ENCODE data around the gene FGFBP1. TPM values are rescaled to one million over a fixed set of nuclear protein-coding genes. Genes with fewer than 3 reads are reported as not detected.
A peak's percentile ranks its signal among the peaks of the same experiment; 100 is the strongest.

FGFBP1 gene
- polyA plus RNA-seq (2013, experiment 1 of 2; ENCODE audit: insufficient read length) = not detected
- not detected for polyA plus RNA-seq (2013, experiment 2 of 2; ENCODE audit: insufficient read length)

DNA sequence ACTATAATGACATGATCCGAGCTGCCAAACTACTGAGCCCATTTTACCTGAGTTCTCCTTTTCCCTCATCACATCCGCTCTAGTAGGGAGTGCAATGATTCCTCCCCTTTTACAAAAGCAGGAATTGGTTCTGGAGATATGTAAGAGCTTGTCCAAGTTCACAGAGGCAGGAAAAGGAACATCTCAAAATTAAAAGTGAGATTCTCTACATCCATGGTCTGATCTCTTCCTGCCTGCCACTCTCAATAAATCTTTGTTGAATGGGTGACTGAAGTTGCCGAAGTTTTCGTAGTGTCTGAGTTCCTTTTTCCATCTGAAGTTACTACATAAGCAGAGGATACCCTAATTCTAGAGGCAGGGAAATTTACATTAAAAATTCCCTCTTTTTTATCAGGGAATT lies at the start of gene FGFBP1:
TSS of gene FGFBP1 (minus strand) at position 101 of the 400 bp plus-strand sequence. CDS start 2,108 bp downstream, outside the sequence.
- no peak for DNase-seq

DNA sequence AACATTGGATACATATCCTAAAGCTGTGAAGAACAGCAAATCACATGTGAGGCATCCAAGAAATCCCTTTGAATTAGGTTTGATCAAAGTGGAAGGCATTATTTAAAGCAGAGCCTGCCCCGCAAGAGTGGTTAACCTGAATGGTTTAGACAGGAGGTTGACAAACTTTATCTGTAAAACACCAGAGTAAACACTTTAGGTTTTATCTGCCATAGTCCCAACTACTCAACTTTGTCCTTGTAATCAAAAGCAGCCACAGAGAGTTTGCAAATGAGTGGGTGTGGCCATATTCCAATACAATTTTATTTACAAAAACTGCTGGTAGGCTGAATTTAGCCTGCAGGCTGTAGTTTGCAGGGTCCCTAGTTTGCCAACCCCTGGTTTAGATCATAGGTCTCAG lies 49.7 kb upstream of the FGFBP1 start:
- no peak for DNase-seq

DNA sequence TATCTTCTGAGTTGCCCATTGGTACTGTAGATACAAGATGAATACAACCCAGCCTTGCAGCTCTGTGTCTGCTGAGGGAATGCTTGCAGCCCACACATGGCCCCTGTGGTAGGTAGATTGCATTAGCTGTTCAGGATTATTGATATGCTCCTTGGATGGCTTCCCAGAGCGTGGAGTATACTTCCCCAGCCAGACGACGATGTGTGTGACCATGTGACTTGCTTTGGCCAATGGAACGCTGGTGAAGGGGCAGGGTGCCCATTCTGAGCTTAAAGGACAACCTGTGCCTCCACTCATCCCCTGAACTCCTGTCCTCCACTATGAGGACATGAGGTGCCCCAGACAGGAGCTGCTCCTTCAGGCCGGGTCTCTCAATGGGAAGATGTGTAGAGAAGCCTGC lies 48.4 kb upstream of the FGFBP1 start:
- DNase-seq = no peak

DNA sequence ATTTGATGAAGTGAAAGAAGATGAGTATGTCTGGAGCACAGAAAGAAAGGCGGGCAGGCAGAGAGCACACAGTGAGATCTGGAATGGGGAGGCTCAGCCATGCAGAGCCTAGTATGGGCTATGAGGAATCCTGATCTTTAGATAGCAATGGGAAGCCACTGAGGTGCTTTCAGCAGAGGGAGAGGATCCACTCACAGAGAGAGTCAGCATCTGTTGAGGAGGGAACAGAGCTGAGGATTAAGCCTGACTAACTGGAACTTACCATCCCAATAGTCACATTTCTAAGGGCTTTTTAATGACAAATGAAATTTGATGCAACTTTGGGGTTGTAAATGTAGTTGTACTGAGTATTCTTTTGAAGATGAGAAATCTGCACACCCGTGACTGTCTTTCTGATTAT lies 45.1 kb upstream of the FGFBP1 start:
- DNase-seq = no peak

DNA sequence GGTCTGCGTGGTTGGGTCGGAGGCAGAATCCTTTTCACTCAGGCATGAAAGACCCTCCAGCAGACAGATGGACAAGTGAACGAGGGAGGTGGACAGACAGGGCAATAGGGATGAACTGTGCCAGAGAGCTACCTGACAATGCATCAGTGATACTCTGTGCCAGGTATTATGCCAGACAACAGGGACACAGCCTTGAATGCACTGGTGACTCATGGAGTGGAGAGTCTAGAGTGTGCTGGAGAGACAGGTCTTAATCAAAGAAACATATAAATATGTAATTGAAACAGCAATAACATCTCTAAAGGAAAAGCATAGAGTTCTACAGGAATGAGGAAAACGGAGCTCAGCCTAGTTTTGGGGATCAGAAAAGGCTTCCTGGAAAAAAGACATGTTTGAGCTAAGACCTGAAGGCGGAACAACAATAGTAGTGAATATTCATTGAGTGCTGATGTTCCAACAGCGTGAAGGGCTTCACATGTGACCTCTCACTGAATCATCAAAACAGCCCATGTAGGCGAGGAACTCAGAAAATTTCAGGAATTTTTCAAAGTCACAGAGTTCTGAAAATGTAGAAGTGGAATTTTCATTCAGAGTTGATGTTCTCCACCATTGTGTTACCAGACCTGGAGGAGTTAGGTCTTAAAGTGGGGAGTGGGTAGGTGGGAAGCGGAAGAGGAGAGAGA lies 44.4 kb upstream of the FGFBP1 start:
- peak; percentile 42 for DNase-seq

DNA sequence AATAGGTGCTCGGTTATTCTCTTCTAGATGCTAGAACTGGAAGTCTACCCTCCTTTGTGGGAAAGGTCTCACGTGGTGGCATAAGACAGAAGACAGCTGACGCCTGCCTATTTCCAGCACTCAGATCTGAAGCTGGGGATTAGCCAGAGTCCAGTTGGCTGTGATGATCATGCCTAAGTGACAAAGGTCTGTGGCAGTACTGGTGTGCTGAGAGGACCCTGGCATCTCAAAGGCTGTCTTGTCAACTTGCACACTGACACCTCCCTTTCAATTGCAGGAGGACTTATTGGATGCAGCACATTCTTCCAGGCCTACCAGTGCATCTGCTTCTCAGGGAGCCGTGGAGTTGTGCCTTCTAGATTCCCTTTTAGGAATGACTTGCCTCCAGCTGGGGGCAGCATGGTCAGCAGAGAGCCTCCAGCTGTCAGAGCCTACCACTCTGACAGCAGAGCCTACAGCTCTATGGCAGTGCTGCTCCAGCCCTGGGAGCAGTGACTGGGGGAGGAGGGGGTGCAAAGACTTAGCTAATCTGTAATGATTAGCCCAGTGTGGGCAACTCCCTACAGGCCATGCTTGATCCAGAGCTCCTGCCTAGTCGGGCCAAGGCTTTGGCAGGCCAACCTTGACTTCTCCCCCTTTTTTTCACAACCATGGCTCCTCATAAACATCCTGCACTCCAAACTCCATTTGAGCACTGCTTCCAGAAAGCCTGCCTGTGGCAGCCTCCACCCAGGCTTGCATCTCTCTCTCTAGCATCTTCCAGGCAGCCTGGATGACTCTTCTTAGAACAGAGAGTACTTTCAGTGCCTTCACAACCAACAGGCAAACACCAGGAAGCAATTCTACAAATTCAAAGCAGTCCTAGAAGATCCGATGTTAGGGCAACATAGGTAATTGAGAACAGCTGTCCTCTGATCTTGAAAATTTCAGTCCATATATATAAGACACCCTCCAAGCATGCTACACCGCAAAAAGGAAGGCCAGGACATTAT lies 38.2 kb upstream of the FGFBP1 start:
- DNase-seq = no peak

DNA sequence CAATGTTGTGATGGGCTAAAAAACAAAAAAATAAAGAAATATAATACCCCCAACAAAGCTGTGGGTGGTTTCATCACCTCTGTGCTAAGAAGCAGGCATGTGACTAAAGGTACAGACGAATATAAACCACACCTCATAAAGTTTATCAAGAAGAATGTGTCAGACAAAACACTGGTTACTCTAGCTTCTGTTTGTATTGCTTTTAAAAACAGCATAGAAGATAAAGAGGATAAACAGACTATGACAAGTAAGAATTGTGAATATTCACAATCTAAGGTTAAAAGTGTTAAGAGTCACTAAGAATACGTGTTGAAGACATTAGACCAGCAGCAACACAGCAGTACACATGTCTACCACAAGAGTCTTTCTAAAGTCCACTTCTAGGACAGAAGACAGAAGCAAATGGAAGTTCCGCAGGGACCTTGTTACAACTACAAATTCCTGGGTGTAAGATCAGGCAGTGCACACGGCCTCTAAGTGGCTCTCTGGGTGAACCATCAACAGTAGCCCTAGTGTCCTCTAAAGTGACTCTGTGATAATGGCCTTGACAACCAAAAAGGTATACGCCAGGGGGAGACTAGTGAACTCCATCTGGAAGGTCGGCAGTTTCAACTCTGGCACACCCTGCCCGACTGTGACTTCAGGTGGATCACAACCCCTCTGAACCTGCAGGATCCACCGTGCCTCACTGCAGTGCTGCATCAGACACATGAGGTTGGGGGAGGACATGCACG lies 32.7 kb upstream of the FGFBP1 start:
- DNase-seq = no peak

DNA sequence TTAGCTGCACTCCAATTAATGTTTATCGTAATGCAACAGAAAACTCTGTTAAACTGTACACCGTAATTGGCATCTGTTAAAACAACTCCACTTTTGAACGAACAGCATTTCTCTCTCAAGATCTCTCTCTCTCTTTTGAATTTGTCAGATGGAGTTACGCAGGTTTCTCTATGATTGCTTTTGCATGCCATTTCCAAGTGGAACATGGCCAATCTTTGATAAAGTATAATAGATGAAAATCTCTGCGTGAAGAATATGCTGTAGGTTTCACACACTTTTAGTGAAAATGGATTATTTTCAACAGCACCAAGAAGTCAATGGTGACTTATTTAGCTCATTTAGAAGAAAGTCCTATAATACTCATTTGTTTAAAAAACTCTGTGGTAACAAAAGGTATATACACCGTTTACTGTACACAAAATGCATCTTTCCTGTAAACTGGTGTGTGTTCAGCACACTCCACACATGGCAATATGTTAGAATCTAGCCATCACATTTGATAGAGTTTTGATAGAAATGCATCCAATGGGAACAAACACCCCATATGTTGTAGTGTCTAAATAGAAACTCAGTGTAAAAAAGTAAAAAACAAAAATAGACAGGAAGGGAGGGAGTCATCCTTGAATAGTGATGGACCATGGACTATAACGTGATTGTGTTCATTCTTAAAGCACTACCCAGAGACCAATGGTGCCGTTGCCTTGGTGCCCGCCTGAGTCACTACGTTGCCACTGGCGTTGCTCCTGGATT lies 30.2 kb upstream of the FGFBP1 start:
- DNase-seq = no peak

DNA sequence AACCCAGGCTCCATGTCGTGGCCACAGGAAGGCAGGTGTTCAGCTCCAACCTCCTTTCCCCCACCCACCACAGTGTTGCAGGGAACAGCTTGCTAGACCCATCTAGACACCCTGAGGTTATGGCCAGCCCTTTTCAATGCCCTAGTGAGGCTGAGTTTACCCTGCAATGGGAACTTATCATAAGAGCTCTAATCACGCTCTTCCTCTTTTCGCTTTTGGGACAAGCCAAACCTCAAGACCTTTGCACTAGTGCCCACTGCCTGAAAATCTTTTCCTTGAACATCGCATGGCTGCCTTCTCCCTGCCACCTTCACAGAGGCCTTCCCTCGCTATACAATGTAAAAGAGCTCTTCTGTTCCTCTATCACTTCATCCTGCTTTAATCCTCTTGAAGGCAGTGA lies 26.8 kb upstream of the FGFBP1 start:
- no peak for DNase-seq

DNA sequence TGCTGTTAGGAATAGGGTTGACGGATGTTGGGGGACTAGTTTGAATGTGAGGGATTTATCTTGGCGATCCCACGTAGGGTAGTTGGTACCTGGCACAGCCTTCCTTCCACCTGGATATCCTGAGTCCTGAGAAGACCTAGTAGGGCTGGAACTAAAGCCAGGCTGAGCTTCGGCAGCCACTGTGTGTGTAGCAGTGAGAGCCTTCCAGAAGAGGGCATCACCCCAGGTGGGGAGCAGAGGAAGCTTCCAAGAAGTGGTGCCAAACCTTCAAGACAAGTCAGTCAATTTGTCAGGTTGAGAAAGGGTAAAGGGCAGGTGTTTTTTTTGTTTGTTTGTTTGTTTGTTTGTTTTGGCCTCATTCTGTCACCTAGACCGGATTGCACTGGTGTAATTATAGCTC lies 25.6 kb upstream of the FGFBP1 start:
- DNase-seq = no peak

DNA sequence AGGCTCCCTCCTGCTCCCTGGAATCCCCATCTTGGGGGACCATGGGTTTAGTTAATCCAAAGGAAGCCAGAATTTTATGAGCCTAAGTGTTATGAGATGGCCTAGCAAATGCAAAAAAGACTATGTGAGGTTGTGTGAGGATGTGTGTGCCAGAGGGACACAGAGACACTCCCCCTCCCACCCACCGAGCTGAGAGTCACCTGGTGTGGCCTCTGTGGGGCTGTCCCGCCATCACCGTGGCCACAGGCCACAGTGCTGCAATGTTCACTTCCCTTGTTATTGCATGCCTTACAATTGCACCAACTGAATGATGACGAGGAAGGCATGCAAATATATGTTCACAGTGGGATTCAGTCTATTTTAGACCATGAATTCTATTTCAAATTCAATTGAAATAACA lies 25.0 kb upstream of the FGFBP1 start:
- DNase-seq = no peak

DNA sequence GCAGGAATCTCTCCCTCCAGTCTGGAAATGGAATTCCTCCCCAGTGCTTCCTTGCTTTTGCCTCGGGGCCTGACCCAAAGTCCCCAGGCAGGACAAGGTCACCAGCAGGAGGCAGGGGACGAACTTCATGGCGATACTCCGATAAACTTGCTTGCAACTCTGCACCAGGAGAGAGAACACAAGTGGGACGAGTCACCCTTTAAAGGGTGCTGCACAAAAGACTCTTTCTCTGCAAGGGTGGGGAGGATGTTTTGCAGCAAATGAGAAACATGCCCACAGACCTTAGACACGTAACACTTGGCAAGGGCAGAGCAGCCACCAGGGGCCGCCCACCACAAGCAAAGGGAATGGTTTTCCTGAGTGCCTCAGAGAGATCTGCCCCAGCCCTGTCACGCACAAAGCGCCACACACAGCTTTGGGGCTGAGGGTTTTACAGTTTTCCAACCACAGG lies 24.5 kb upstream of the FGFBP1 start, which contains the start of gene FGFBP2:
TSS of gene FGFBP2 (minus strand) at position 175 of the 451 bp plus-strand sequence. CDS start at position 129, 46 bp downstream.
- DNase-seq = peak; percentile 61

DNA sequence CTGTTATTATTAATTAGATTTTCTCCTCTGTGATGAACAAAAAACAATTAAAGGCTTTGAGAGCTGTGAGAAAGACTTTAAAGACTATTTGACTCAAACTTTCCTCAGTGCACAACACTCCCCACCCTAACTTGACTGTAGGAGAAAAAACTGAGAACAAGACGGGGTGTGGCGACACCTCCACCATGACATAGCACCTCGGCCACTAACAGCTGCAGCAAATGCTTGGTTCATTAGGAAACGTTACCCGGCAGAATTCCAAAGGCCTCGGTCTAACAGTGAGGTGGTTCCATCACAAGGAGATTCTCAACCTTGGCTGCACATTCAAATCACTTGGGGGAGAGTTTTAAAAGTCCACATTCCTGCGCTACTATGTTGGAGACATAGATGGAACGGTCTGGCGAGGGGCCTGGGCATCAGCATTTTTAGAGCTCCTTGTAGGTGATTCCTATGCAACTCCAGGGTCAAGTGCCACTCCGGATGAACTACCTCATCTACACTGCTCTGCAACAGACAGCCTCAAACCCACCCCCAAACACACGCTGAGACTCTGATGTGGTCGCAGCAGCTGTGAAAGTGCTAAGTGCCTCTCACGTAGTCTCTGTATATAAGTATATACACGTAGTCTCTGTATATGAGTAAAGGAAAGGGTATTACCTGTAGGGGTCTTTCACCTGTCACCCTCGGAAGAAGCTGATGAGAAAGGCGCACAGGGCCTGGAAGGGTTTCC lies 23.4 kb upstream of the FGFBP1 start:
- no peak for DNase-seq

DNA sequence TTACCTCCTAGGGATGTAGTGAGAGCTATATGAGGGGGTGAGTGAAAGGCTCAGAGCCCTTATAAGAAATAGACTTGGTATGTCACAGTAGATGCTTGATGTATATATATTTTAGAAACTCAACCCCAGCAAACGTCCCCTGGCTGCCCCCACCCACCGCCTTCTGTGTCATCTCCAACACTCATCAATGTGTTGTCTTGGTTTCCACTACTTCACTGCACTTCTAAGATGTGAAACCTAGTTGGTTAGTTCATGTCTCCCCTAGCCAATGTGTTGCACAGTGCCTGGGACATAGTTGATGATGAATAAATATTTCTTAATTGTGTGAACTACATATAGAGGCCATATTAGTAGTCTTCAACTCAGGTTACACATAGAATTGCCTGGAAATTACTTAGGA lies 20.0 kb upstream of the FGFBP1 start:
- DNase-seq = no peak

DNA sequence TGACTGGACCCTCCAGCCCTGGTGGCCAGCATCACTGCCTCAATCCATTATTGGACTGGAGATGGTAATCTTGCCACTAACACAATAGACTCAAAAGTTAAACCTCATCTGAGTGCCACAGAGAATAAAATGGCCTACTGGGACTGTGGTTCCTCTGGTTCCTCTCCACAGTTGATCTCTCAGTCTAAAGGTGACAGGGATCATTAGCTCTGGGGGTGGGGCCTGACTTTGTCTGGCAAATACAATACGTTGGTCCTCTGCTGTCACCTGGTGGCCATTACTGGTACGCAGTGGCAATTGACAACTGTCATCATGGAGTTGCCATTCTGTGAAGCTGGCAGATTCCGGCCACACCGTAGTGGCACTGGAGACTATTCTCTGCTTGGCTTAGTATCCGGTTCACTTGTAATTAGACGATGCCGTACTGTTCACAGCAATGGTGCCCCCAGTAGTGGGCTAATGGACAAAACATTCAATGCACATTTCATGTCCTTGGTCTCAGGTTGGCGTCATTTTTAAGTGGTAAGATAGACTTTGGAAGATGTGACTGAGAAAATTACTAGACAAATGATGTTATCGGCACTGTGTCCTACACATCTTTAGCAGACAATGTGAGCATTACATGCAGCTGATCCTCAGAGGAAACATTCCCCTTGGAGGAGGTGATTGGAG lies 17.8 kb upstream of the FGFBP1 start:
- DNase-seq = peak; percentile 65

DNA sequence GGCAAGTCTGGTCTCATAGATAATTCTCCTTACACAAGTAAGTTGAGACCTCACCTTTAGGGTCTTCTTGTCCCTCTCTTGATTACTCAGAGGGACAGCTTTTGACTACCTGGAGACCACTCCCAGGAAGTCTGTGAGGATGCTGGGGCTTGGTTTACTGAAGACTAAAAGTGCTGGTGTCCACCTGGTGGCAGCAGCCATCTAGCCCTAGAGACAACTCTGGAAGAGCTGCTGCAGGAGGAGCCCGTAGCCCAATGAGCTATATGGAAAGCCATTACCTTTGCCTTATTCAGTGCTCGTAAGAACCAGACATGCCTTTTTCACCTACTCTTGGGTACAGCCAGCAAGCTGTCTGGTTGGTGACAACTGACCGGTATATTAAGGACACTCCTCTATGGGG lies 17.1 kb upstream of the FGFBP1 start:
- DNase-seq = peak; percentile 16

DNA sequence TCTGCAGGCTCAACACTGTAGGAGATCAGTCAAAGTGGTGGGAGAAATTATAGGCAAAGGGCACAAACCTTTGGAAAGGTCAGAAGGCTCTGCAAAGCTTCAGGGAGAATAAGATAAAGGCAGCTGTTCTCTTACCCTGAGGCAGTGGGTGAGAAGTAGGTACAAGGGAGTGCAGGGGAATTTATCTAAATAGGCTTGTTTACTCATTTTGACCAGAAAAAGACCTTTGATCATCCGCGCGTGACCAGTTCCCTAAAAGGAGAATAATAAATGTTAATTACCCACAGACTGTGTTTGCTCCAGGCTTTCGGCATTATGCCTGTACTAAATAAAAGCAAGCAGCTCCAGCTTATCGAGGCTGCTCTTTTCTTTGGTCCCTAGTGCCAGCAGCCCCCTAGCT lies 15.1 kb upstream of the FGFBP1 start:
- DNase-seq = no peak

DNA sequence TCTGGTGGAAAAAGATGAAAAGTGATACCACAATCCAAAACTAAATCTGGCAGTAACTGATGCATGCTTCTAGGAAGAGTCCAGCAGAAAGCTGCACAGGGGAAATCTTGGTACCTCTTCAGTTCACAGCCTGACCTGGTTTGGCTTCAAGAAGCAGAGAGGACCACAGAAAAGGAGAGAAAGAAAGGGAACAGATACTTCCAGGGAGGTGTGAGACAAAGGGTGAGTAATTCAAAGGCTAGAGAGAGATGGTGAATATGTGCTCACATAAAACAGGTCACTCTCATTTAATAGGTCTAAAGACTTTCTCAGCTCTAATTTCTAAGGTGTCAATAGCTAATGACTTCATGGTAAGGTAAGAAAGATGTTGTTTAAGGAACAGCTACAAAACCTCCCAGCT lies 13.2 kb upstream of the FGFBP1 start:
- no peak for DNase-seq

DNA sequence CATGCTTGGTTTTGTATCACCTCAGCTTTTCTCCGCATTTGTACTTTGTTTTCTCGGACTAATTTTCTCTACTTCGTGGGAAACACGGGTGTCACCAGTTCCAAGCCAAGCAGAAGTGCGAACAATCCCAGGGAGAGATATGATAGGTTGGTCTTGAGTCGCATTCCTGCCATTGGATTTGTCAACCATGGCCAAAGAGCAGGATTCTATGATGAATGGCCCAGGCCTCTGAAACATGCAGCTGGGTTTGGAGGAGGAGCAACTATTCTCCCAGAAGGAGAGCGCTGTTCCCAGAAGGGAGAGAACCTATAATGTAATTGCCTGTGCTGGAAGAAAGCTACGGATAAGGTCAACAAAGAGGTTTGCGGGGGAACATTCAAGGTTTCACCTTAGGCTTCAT lies 10.3 kb upstream of the FGFBP1 start:
- peak; percentile 5 for DNase-seq

DNA sequence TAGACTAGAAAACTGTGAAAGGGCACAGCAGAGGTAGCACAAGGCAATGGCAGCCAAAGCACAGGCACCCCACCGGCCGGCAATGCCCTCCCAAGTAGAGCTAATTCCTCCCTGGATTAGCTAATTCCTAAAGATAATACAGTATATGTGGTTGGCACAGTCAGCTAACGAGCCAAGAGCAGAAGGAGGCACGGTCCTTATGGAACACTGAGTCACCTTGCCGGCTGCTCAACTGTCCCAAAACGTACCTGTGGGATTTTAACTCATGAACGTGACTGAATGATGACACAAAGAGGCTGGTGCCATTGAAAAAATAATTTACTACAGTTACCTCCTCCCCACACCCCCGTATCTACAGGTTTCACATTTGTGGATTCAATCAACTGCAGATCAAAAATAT lies 9.1 kb upstream of the FGFBP1 start:
- DNase-seq = no peak

DNA sequence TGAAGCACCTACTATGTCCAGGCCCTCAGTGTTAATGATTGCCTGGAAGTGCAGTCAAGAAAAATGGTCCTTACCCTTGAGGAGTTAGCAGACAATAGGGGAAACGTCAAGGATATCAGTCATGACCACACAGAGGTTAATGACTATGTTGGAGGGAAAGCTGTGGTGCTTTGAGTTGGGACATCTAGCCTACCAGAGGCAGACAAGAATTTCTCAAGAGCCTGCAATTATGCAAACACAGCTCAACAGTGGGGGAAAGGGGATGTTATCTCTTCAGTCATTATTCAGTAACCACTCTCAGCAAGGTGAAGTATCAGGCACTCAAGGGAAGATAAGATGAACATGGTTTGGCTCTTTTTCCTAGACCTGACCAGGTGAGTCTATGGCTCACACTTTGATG lies 7.0 kb upstream of the FGFBP1 start:
- no peak for DNase-seq
